HG03039 (cell line): ENCODE measurements around the gene NTNG1.
A peak's percentile ranks its signal among the peaks of the same experiment; 100 is the strongest.
"Not testable (repeated sequence)": the region's sequence is repeated elsewhere in the genome, so short reads cannot be mapped to it uniquely, and the experiment has no call there.

Source experiments
- ATAC-seq: cut with Tn5 transposase; IDR thresholded peaks from one replicate; pipeline ENCODE4 v1.9.1; 2021; ENCODE audit warnings: mild to moderate bottlenecking, moderate library complexity; ENCODE audit not compliant: unreplicated experiment

The NTNG1 gene

GRCh38 chr1:107140703-107141490, at the start of gene NTNG1:
TSS of gene NTNG1 (plus strand) at chr1:107141039.
- ATAC-seq: peak; percentile 36

GRCh38 chr1:107091418-107091817, 49.4 kb upstream of the NTNG1 start:
- ATAC-seq: no peak

GRCh38 chr1:107093395-107093794, 47.4 kb upstream of the NTNG1 start:
- not testable (repeated sequence) for ATAC-seq

GRCh38 chr1:107095647-107096046, 45.2 kb upstream of the NTNG1 start:
- ATAC-seq: no peak

GRCh38 chr1:107096690-107097089, 44.1 kb upstream of the NTNG1 start:
- no peak for ATAC-seq

- ATAC-seq: no peak
These were observed 41.9 kb upstream of the NTNG1 start for GRCh38 chr1:107098961-107099360.

- no peak for ATAC-seq
These were observed 40.4 kb upstream of the NTNG1 start for GRCh38 chr1:107100331-107100984.

- no peak for ATAC-seq
These were observed 34.9 kb upstream of the NTNG1 start for GRCh38 chr1:107105914-107106313.

GRCh38 chr1:107110326-107110725, 30.5 kb upstream of the NTNG1 start:
- ATAC-seq: no peak

- no peak for ATAC-seq
These were observed 24.5 kb upstream of the NTNG1 start for GRCh38 chr1:107116306-107116790.

GRCh38 chr1:107122225-107122624, 18.6 kb upstream of the NTNG1 start:
- no peak for ATAC-seq

GRCh38 chr1:107123741-107124140, 17.1 kb upstream of the NTNG1 start:
- ATAC-seq: no peak

- ATAC-seq: no peak
These were observed 16.1 kb upstream of the NTNG1 start for GRCh38 chr1:107124694-107125093.

- peak; percentile 51 for ATAC-seq
These were observed 8.6 kb upstream of the NTNG1 start for GRCh38 chr1:107132195-107132594.

GRCh38 chr1:107132780-107133179, 8.1 kb upstream of the NTNG1 start:
- peak; percentile 75 for ATAC-seq

GRCh38 chr1:107135463-107135862, 5.4 kb upstream of the NTNG1 start:
- ATAC-seq: no peak

GRCh38 chr1:107138166-107138565, 2.7 kb upstream of the NTNG1 start:
- no peak for ATAC-seq

GRCh38 chr1:107138767-107139445, 1.9 kb upstream of the NTNG1 start:
- no peak for ATAC-seq

GRCh38 chr1:107139833-107140702, 771 bp upstream of the NTNG1 start:
- peak; percentile 52 for ATAC-seq

- ATAC-seq: peak; percentile 47
These were observed 770 bp downstream of the NTNG1 start for GRCh38 chr1:107141491-107142126.
